IMR-90 (cell line): ENCODE data around the gene SPACA7.

ENCODE experiments used
- CEBPB ChIP-seq: IDR thresholded peaks from 2 replicates; pipeline ENCODE4 v1.6.1; 2012; ENCODE audit warnings: low read depth, low read length, improper control_type of control experiment
- CTCF ChIP-seq: conservative IDR thresholded peaks from 2 replicates; pipeline ENCODE4 v1.5.1; 2012; ENCODE audit warnings: mild to moderate bottlenecking, low read depth, low read length, improper control_type of control experiment
- POLR2A ChIP-seq: IDR thresholded peaks from 2 replicates; pipeline ENCODE4 v1.6.1; 2012; ENCODE audit warnings: mild to moderate bottlenecking, low read depth, low read length
- USF2 ChIP-seq: fragments of 150-350 bp; IDR thresholded peaks from 2 replicates; pipeline ENCODE4 v1.6.1; 2017; ENCODE audit warnings: mild to moderate bottlenecking, antibody characterized with exemption, low read length, low read depth

- TF ChIP-seq USF2 (no peak), POLR2A (no peak), CTCF (no peak), CEBPB (no peak)
Observed at GRCh38 chr13:112428704-112429103, 52.5 kb downstream of the SPACA7 start.
